Measurements from ENCODE around the gene DNMBP.
"Not testable (repeated sequence)": the region's sequence is repeated elsewhere in the genome, so short reads cannot be mapped to it uniquely, and the experiment has no call there.

The DNMBP gene

GRCh38 chr10:100036850-100037249 is 27.1 kb upstream of the DNMBP start:
- Histone ChIP-seq H3K36me3 (ENCODE audit: control insufficient read depth, insufficient read depth, low read length) (no peaks in the 10 kb centered on the region), H3K9ac (ENCODE audit: low read length) (no peak overlapping the region), H3K4me1 (ENCODE audit: control insufficient read depth, insufficient read depth, low read length) (no peaks in the 10 kb centered on the region), H3K27ac (ENCODE audit: low read depth, low read length) (no peak overlapping the region), H3K27me3 (ENCODE audit: control insufficient read depth, insufficient read depth, low read length) (no peaks in the 10 kb centered on the region), H3K4me3 (ENCODE audit: low read length) (no peak overlapping the region)

GRCh38 chr10:100033766-100034418 is 24.1 kb upstream of the DNMBP start:
- H3K27me3 ChIP-seq (ENCODE audit: control insufficient read depth, insufficient read depth, low read length), result no peaks in the 10 kb centered on the region
- no peak overlapping the region for H3K27ac ChIP-seq (ENCODE audit: low read depth, low read length)
- H3K4me1 ChIP-seq (ENCODE audit: control insufficient read depth, insufficient read depth, low read length), result no peaks in the 10 kb centered on the region
- no peak overlapping the region for H3K9ac ChIP-seq (ENCODE audit: low read length)
- H3K36me3 ChIP-seq (ENCODE audit: control insufficient read depth, insufficient read depth, low read length), result no peaks in the 10 kb centered on the region
- H3K4me3 ChIP-seq (ENCODE audit: low read length), result no peak overlapping the region

- Histone ChIP-seq H3K27ac (ENCODE audit: low read depth, low read length) (no peak overlapping the region), H3K4me1 (ENCODE audit: control insufficient read depth, insufficient read depth, low read length) (no peaks in the 10 kb centered on the region), H3K27me3 (ENCODE audit: control insufficient read depth, insufficient read depth, low read length) (no peaks in the 10 kb centered on the region), H3K9ac (ENCODE audit: low read length) (no peak overlapping the region), H3K4me3 (ENCODE audit: low read length) (no peak overlapping the region), H3K36me3 (ENCODE audit: control insufficient read depth, insufficient read depth, low read length) (no peaks in the 10 kb centered on the region)
Measured at GRCh38 chr10:100027416-100027815, 17.7 kb upstream of the DNMBP start.

GRCh38 chr10:100025576-100025975 is 15.8 kb upstream of the DNMBP start:
- H3K4me3 ChIP-seq (ENCODE audit: low read length), result no peak overlapping the region
- H3K27ac ChIP-seq (ENCODE audit: low read depth, low read length), result no peak overlapping the region
- H3K4me1 ChIP-seq (ENCODE audit: control insufficient read depth, insufficient read depth, low read length), result no peaks in the 10 kb centered on the region
- no peaks in the 10 kb centered on the region for H3K36me3 ChIP-seq (ENCODE audit: control insufficient read depth, insufficient read depth, low read length)
- H3K9ac ChIP-seq (ENCODE audit: low read length), result no peak overlapping the region
- H3K27me3 ChIP-seq (ENCODE audit: control insufficient read depth, insufficient read depth, low read length), result no peaks in the 10 kb centered on the region

GRCh38 chr10:100024748-100025147 is 15.0 kb upstream of the DNMBP start:
- no peaks in the 10 kb centered on the region for H3K36me3 ChIP-seq (ENCODE audit: control insufficient read depth, insufficient read depth, low read length)
- H3K27ac ChIP-seq (ENCODE audit: low read depth, low read length), result no peak overlapping the region
- H3K4me3 ChIP-seq (ENCODE audit: low read length), result no peak overlapping the region
- H3K9ac ChIP-seq (ENCODE audit: low read length), result no peak overlapping the region
- no peaks in the 10 kb centered on the region for H3K27me3 ChIP-seq (ENCODE audit: control insufficient read depth, insufficient read depth, low read length)
- H3K4me1 ChIP-seq (ENCODE audit: control insufficient read depth, insufficient read depth, low read length), result no peaks in the 10 kb centered on the region

- H3K27me3 ChIP-seq (ENCODE audit: control insufficient read depth, insufficient read depth, low read length), result no peaks in the 10 kb centered on the region
- no peaks in the 10 kb centered on the region for H3K36me3 ChIP-seq (ENCODE audit: control insufficient read depth, insufficient read depth, low read length)
- no peak overlapping the region for H3K9ac ChIP-seq (ENCODE audit: low read length)
- H3K27ac ChIP-seq (ENCODE audit: low read depth, low read length), result no peak overlapping the region
- H3K4me3 ChIP-seq (ENCODE audit: low read length), result no peak overlapping the region
- H3K4me1 ChIP-seq (ENCODE audit: control insufficient read depth, insufficient read depth, low read length), result no peaks in the 10 kb centered on the region
Measured at GRCh38 chr10:100022403-100022802, 12.7 kb upstream of the DNMBP start.

GRCh38 chr10:100021322-100021721 is 11.6 kb upstream of the DNMBP start:
- no peak overlapping the region for H3K9ac ChIP-seq (ENCODE audit: low read length)
- H3K27me3 ChIP-seq (ENCODE audit: control insufficient read depth, insufficient read depth, low read length), result no peaks in the 10 kb centered on the region
- H3K4me1 ChIP-seq (ENCODE audit: control insufficient read depth, insufficient read depth, low read length), result no peaks in the 10 kb centered on the region
- no peak overlapping the region for H3K4me3 ChIP-seq (ENCODE audit: low read length)
- no peak overlapping the region for H3K27ac ChIP-seq (ENCODE audit: low read depth, low read length)
- no peaks in the 10 kb centered on the region for H3K36me3 ChIP-seq (ENCODE audit: control insufficient read depth, insufficient read depth, low read length)

GRCh38 chr10:100020886-100021253 is 11.1 kb upstream of the DNMBP start:
- H3K36me3 ChIP-seq (ENCODE audit: control insufficient read depth, insufficient read depth, low read length), result no peaks in the 10 kb centered on the region
- H3K9ac ChIP-seq (ENCODE audit: low read length), result no peak overlapping the region
- H3K4me3 ChIP-seq (ENCODE audit: low read length), result no peak overlapping the region
- H3K27ac ChIP-seq (ENCODE audit: low read depth, low read length), result no peak overlapping the region
- H3K4me1 ChIP-seq (ENCODE audit: control insufficient read depth, insufficient read depth, low read length), result no peaks in the 10 kb centered on the region
- H3K27me3 ChIP-seq (ENCODE audit: control insufficient read depth, insufficient read depth, low read length), result no peaks in the 10 kb centered on the region

GRCh38 chr10:100020142-100020885 is 10.6 kb upstream of the DNMBP start:
- Histone ChIP-seq H3K27me3 (ENCODE audit: control insufficient read depth, insufficient read depth, low read length) (no peaks in the 10 kb centered on the region), H3K27ac (ENCODE audit: low read depth, low read length) (no peak overlapping the region), H3K4me1 (ENCODE audit: control insufficient read depth, insufficient read depth, low read length) (no peaks in the 10 kb centered on the region), H3K36me3 (ENCODE audit: control insufficient read depth, insufficient read depth, low read length) (no peaks in the 10 kb centered on the region), H3K9ac (ENCODE audit: low read length) (no peak overlapping the region), H3K4me3 (ENCODE audit: low read length) (no peak overlapping the region)

- Histone ChIP-seq H3K27ac (ENCODE audit: low read depth, low read length) (no peak overlapping the region), H3K4me3 (ENCODE audit: low read length) (no peak overlapping the region), H3K4me1 (ENCODE audit: control insufficient read depth, insufficient read depth, low read length) (no peaks in the 10 kb centered on the region), H3K9ac (ENCODE audit: low read length) (no peak overlapping the region), H3K27me3 (ENCODE audit: control insufficient read depth, insufficient read depth, low read length) (no peaks in the 10 kb centered on the region), H3K36me3 (ENCODE audit: control insufficient read depth, insufficient read depth, low read length) (no peaks in the 10 kb centered on the region)
Measured at GRCh38 chr10:100019787-100020141, 10.0 kb upstream of the DNMBP start.

GRCh38 chr10:100014071-100014762 is 4.5 kb upstream of the DNMBP start:
- no peaks in the 10 kb centered on the region for H3K36me3 ChIP-seq (ENCODE audit: control insufficient read depth, insufficient read depth, low read length)
- H3K4me3 ChIP-seq (ENCODE audit: low read length), result no peak overlapping the region
- H3K27me3 ChIP-seq (ENCODE audit: control insufficient read depth, insufficient read depth, low read length), result no peaks in the 10 kb centered on the region
- no peaks in the 10 kb centered on the region for H3K4me1 ChIP-seq (ENCODE audit: control insufficient read depth, insufficient read depth, low read length)
- no peak overlapping the region for H3K9ac ChIP-seq (ENCODE audit: low read length)
- H3K27ac ChIP-seq (ENCODE audit: low read depth, low read length), result no peak overlapping the region

GRCh38 chr10:100013621-100014020 is 3.9 kb upstream of the DNMBP start:
- Histone ChIP-seq H3K4me3 (ENCODE audit: low read length) (no peak overlapping the region), H3K27ac (ENCODE audit: low read depth, low read length) (no peak overlapping the region), H3K27me3 (ENCODE audit: control insufficient read depth, insufficient read depth, low read length) (no peaks in the 10 kb centered on the region), H3K36me3 (ENCODE audit: control insufficient read depth, insufficient read depth, low read length) (no peaks in the 10 kb centered on the region), H3K4me1 (ENCODE audit: control insufficient read depth, insufficient read depth, low read length) (no peaks in the 10 kb centered on the region), H3K9ac (ENCODE audit: low read length) (no peak overlapping the region)

- H3K36me3 ChIP-seq (ENCODE audit: control insufficient read depth, insufficient read depth, low read length); H3K9ac ChIP-seq (ENCODE audit: low read length); H3K27ac ChIP-seq (ENCODE audit: low read depth, low read length); H3K4me1 ChIP-seq (ENCODE audit: control insufficient read depth, insufficient read depth, low read length); H3K27me3 ChIP-seq (ENCODE audit: control insufficient read depth, insufficient read depth, low read length); H3K4me3 ChIP-seq (ENCODE audit: low read length): not testable (repeated sequence)
Measured at GRCh38 chr10:100011906-100012305, 2.2 kb upstream of the DNMBP start.
